GM18499 (cell line): Measurements from ENCODE around the gene FOXN3.
"Not testable (repeated sequence)": the region's sequence is repeated elsewhere in the genome, so short reads cannot be mapped to it uniquely, and the experiment has no call there.

Source experiments
- ATAC-seq: cut with Tn5 transposase; IDR thresholded peaks from one replicate; pipeline ENCODE4 v1.9.1; 2021; ENCODE audit warnings: moderate number of reproducible peaks; ENCODE audit not compliant: insufficient read depth, unreplicated experiment

The FOXN3 gene

DNA sequence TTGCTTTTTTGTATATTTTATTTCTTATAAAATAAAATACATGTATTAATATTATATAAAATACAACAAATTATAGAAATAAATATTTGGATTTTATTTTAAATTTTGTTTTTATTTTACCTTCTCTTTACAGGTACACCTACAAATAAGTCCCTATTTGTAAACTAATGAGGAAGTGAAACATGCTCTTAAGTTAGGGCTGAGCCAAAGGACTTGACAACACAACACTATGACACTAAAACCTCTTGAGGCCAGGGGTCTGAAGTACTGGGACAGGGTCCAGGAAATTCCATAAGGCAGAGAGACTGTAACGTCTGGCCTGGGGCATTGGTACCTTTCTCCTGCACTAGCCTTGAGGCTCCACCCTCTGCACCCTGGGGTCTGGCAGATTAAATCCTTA lies 293.2 kb downstream of the FOXN3 start:
- peak; percentile 65 for ATAC-seq

DNA sequence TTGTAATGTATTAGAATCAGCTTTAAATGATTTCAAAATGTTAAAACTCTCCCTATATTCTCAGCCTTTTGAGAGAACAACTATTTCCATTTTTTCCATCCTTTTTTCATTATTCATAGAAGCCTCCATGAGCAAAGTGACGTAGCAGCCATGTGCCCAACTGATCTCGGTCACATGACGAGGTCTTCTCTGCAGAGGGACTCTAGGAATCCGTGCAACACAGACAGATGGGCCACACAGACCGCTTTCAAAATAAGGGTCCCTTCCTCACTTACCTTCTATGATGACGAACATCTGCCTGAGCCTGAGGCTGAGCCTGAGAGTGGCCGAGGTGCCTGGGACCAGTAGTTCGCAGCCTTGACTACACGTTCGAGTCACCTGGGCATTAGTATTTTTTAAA lies 293.8 kb downstream of the FOXN3 start:
- no peak for ATAC-seq

DNA sequence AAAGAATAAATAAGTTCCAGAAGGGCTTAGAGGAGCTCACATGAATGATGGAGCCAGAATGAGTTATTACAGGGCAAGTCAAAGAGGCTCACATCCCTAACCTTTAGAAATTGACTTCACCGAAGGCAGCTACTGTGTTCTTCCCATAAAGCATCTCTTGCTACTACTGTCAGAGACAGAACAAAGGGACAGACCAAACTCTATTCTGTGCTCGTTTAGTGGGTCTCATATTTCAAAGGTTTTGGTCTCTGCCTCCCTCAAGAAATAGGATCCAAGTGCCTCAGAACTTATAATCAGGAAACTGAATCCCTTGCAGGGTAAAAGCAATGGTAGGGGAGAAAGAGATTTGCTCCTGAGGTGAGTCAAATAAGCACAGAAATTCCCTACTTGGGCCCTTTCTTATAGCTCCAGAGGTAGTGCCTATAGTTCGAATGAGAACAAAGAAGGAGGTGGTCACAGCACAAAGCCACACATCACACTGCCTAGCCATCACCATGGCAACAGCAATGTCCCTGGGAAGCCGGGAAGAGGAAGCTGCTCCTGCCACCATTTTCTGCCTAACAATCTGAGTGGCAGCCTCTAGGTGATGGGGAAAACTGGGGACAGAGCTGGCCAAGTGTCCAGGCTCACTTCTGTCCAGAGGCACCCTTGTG lies 294.9 kb downstream of the FOXN3 start:
- ATAC-seq: no peak

DNA sequence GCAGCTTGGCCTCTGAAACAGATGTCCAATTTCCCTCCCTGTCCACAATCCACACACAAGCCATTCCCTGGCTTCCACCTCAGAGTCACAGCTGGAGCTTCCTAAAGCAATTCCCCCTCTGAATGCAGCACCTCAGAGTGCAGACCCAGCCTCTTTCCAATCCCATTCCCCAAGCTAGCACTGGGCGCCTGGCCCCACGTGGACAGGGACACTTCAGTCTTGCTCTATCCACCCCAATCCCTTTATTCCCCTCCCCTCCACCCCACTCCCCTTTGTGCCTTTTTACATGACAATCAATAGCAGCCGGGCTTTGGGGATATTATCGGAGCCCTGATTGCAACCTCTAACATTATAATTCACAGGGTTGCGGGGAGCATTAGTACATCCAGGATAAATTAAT lies 300.0 kb downstream of the FOXN3 start:
- no peak for ATAC-seq

DNA sequence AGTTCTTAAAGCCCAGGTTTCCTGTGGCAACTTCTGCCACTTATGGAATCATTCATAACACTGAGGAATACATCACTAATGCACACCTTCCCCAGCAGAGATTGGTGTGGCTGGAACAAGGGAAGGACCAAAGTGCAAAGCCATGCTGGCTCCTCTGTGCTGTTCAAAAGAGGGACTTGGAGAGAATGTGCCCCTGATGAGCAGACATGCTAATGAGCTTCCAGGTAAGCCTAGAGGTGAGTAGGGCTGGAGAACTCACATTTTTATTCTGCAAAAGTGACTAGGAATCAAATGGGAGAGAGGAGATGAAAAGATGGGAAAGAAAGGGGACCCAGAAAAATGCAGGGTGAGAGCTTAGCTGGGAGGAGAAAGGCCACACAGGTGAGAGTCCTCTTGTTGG lies 302.9 kb downstream of the FOXN3 start:
- ATAC-seq: no peak

DNA sequence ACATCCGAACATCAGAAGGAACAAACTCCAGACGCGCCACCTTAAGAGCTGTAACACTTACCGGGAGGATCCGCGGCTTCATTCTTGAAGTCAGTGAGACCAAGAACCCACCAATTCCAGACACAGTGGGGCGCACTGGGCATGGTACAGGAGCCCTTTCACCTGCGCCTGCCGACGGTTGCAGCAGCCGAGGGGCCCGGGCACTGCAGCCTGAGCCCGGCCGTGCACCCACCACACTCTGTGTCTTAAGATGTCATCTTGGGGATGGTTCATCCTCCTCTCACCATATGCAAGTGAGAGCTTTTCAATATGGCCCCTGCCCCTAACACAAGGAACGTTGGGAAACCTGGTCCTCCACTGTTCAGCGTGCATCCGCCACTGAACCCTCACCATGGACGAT lies 304.3 kb downstream of the FOXN3 start:
- no peak for ATAC-seq

DNA sequence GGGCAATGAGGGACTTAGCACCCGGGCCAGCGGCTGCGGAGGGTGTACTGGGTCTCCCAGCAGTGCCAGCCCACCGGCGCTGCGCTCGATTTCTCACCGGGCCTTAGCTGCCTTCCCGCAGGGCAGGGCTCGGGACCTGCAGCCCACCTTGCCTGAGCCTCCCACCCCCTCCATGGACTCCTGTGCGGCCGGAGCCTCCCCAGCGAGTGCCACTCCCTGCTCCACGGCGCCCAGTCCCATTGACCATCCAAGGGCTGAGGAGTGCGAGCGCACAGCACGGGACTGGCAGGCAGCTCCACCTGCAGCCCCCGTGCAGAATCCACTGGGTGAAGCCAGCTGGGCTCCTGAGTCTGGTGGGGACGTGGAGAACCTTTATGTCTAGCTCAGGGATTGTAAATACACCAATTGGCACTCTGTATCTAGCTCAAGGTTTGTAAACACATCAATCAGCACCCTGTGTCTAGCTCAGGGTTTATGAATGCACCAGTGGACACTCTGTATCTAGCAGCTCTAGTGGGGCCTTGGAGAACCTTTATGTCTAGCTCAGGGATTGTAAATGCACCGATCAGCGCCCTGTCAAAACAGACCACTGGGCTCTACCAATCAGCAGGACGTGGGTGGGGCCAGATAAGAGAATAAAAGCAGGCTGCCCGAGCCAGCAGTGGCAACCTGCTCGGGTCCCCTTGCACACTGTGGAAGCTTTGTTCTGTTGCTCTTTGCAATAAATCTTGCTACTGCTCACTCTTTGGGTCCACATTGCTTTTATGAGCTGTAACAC lies 305.1 kb downstream of the FOXN3 start:
- ATAC-seq: not testable (repeated sequence)

DNA sequence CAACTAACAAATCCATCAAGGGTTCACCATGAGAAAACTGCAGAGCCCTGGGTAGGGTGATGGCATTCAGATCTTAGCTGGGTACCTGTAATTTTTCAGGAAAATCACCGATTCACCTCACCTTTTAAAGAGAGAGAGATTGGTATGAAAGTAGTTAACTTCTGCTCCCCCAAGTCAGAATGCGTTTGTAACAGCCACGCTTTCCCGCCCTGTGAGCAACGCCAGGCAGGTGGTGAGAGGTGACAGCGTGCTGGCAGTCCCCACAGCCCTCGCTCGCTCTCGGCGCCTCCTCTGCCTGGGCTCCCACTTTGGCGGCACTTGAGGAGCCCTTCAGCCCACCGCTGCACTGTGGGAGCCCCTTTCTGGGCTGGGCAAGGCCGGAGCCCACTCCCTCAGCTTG lies 305.8 kb downstream of the FOXN3 start:
- ATAC-seq: not testable (repeated sequence)

DNA sequence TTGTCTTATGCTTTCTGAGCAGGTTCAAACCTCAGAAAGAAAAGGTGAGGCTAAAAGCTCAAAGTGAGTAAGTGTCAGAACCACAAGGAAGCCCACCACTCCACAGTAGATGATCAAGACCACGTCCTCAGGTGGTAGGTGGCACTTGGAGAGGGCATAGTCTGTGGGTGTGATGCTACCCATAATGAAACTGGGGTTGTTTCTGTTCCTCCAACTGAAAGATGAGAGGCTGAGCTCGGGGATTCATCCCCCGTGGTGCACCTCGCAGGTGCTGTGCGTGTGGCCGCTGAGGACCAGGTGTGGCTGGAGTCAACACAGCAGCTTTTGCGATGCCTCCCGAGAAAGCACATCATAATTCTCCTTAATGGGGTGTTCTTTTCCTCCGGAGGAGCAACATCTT lies 306.9 kb downstream of the FOXN3 start:
- no peak for ATAC-seq

DNA sequence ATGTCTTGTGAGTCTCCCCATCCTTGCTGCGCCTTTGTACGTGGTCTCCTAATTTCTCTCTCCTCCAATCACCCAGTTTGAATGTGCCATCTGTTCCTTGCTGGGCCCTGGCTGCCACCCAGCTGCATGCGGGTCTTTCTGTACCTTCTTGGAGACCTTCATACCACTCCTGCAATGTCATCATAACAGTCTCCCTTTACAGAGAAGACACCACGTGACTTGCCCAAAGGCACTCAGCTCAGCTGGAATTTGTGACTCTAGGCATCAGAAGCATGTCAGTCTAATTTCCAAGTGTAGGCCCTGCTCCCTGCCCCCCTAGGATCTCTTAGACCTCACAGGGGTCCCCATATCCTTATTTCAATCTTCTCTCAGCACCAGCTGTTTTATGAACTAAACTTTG lies 308.4 kb downstream of the FOXN3 start:
- ATAC-seq: no peak

DNA sequence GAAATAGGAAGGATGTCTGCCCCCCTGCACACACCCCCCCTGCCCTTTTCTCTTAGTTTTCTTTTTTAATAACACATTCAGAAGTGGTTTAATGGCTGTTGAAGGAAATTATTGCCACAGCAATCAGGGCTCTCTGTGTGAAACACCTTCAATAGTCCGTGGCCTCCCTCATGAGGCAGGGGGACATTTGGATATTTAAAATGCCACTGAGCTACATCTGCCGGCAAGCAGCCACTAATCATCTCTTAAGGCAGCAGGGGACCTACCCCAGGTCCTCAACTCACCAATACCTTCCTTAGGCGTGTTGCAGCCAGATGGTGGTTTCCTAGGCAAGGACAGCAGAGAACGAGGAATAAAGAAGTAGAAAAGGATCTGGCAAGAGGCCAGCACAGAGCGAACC lies 309.4 kb downstream of the FOXN3 start:
- no peak for ATAC-seq
